Glomerular endothelial cell (primary cell): ENCODE measurements around the gene SMCHD1. TPM values are rescaled to one million over a fixed set of nuclear protein-coding genes. Genes with fewer than 3 reads are reported as not detected.

Source experiments
- DNase-seq: peaks from one replicate; pipeline ENCODE4 v3.0.0-alpha.2; 2011; ENCODE audit warnings: low read depth, low spot score; ENCODE audit errors: extremely low read depth
- total RNA-seq: library from RNA; depleted of rRNA; stranded (reverse); fragments of >200 nt; gene quantifications from 2 replicates; pipeline ENCODE4 v1.2.3, GENCODE V29; 2015

SMCHD1 gene
- 24.8 and 34.5 TPM in 2 replicates for total RNA-seq

DNA sequence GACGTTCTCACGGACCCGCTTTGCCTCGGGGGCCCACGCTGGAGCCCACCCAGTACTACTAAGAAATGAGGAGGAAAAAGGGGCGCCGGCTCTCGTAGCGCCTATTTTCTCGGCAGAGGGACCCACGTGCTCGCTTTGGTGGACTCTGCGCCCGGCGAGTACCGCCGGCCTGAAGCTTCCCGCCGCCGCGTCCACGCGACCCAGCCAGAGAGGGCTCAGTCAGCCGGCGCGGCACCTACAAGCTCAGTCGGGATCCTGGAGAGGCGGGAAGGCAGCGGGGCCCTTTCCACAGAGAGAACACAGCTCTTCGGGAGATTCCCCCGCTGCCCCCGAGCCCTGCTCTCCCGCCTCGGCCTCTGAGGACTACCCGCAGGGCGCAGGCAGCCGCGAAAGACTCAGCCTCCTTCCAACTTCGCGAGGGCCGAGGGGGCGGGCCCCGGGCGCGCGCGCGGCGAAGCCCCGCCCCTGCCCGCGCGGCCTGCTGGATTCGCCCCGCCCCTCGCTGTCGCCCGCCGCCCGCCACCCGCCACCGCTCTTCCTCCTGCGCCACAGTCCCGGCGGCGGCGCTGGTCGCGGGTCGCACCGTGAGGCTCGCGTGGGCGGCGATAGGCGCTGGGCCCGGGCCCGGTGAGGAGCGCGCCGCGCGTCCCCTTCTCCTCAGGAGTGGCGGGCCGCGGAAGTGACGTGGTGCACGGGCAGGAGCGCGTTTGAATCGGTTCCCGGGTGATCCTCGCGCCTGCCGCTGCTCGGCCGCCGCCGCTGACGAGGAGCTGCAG, at the start of gene SMCHD1:
Gene SMCHD1 (plus strand): TSS at position 549 of the 776 bp plus-strand sequence. CDS start 350 bp downstream, outside the sequence.
- no peak for DNase-seq

DNA sequence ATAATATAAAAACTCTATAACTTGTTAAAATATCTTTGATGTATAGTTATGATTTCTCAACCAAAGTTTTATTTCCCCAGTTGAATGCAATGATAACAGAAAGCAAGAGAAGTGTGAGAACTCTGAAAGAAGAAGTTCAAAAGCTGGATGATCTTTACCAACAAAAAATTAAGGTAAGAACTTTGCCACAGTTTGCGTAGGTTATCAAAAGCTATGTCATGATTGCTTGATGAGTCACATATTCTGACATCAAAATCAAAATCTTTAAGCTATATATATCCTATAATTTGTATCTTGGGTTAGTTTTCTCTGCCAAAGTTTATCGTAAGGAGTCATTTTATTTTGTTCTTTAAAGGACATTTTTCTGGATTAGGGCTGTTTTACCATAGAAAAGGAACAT, 49.2 kb upstream of the SMCHD1 start:
- no peak for DNase-seq

DNA sequence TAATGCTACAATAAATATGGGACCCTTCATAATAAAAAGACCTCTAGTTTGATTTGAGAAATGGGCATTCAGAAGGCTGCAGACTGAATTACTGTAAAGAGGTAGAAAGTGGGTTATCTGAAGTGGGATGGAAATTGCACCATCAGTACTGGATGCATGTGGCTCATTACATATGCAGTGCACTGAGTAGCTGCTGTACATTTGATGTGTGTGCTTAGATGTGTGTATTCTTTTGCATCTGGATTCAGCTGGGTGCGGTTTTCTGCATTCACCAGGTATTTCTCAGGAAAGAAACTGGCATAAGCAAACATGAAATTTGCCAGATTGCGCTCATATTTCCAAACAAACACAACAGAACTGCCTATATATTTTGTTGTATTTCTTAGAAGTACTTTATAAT, 45.9 kb upstream of the SMCHD1 start:
- DNase-seq, result no peak

DNA sequence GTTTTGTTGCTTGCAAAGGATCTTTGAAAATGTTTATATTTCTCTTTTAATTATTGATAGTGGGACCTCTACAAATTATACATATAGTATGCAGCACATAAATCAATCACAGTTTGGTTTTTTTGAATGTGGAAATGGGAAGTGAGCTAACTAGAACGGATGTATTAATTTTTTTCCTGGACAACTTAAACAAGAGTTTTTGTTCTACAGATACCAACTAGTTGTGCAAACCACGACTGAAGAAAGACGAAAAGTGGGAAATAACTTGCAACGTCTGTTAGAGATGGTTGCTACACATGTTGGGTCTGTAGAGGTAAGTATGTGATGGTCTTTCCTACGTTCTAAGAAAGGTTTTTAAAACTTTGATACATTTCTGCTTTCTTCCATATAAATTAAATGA, 45.0 kb upstream of the SMCHD1 start:
- no peak for DNase-seq

DNA sequence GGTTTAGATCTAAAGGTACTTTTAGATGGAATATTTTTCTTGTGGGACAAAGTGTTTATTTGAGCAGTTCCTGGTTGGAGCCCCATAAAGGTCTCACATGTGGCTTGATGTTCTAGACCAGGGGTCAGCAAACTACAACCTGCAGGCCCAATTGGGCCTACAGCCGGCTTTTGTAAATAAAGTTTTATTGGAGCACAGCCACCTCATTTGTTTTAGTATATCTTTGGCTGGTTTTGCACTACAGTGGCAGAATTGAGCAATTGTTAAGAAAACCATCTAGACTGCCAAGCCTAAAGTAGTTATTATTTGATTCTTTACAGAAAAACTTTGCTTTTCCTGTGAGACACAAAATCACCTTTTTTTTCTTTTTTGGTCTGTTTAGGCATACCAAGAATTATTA, 42.5 kb upstream of the SMCHD1 start:
- no peak for DNase-seq

DNA sequence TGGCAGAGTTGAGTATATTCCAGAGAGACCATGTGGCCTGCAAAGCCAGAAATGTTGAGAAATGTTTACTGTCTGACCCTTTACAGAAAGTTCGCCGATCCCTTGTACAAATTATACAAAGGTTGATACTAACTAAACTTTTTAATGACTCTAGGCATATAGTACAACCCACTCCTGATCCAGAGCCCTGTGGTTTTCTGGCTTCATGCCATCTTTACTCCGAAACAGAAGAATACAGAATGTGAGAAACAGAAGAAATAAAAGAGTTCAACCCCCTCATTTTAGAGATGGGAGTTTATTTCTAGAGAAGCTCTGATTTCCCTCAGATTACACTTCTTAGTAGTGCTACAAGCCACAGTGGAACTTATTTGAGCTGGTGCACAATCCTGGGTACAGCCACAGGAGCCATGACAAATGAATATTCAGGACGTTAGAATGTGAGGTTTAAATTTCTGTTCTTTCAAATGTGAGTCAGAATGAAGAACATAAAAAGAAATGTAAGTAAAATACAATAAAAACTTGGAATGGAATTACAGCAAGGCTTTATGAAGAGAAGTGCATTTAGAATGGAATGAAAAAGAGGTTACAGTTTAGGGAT, 38.0 kb upstream of the SMCHD1 start:
- DNase-seq, result no peak

DNA sequence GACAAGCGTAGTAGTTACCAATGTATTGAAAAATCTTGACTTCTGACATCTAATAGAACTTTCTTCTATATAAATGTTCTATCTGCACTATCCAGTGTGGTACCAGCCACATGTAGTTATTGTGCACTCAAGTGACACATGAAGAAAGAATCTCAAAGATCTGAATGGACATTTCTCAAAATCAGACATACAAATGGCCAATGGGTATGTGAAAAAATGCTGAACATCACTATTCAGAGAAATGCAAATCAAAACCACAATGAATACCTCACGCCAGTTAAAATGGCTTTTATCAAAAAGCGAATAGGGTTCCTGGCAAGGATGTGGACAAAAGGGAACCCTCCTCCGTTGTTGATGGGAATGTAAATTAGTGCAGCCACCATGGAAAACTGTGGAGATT, 37.5 kb upstream of the SMCHD1 start:
- no peak for DNase-seq

DNA sequence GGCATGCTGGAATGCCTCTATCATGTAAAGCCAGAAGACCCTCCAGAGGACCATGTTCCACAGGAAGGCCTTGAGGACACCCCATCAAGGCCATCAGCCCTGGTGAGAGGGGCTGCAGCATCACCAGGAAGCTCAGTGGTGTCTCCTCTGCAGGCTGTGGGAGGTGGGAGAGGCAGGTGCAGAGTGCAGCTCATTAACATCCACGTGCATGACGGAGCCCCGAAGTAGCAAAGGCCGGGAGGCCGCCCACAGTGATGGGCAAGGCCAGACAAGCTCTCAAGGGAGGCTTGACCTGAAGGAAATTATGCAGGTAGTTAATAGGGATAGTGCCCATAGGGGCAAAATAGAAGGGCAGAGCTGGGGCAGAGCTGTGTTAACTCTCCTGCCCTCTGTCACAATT, 30.3 kb upstream of the SMCHD1 start:
- no peak for DNase-seq

DNA sequence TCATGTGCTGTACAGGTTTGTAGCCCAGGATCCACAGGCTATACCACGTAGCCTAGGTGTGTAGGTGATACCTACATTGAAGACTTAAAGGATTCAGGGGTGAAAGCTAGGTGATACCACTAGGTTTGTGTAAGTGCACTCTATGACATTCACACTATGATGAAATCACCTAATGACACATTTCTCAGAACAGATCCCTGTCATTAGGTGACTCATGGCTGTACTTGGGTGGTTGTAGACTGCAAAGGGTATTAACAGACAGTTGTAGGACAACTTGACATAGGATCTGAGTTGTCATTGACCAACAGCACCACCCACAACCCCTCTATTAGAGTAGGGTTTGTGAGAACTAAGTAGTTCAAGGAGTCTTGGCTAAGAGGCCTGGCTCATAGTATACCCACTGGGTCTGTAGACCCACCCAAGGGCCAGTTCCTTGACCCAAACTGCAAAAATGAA, 27.7 kb upstream of the SMCHD1 start:
- DNase-seq, result no peak

DNA sequence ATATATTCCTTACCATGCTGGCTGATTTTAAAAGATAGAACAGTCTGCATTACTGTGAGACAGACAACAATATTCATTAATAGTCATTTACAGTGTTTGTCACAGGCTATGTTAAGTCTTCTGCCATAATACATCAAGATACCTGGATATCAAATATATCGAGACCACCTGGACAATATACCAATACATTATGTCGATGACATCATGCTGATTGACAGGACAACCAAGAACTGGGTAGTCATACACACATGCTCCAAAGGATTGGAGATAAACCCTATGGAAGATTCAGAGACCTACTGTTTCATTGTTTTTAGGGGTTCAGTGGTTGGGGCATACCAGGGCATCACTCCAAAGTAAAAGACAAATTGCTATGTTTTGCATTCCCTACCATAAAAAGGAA, 26.5 kb upstream of the SMCHD1 start:
- DNase-seq, result no peak

DNA sequence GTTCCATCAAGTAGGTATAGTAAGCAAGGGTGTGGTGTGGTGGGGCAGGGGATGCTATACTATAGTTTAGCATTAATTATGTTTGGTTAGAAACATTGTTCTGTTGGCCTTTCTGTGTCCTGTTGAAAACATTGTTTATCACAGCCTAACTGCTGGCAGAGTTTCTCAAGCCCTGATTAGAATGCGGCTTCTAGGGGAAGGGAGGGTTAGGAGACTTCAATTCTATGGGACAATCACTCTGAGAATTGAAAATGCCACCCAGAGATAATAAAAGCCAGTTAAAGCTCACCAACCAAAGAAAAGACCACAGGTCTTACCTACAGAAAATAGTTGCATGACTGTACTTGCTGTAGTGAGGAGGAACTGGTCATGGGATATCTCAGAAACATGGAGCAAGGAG, 19.9 kb upstream of the SMCHD1 start:
- no peak for DNase-seq

DNA sequence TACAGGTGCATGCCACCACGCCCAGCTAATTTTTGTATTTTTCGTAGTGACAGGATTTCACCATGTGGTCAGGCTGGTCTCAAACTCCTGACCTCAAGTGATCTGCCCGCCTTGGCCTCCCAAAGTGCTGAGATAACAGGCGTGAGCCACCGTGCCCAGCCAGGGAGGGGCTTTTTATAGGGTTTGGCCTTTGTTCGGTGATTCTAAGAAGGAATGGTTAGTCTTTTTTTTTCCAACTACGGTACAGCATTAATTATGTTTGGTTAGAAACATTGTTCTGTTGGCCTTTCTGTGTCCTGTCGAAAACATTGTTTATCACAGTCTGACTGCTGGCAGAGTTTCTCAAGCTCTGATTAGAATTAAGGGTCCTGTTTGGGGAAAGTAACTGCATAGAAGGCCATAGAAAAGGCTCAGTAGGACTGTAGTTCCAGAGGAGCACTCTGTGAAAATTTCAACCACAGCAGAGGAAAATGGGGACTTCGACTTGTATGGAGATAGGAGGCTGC, 19.3 kb upstream of the SMCHD1 start:
- no peak for DNase-seq

DNA sequence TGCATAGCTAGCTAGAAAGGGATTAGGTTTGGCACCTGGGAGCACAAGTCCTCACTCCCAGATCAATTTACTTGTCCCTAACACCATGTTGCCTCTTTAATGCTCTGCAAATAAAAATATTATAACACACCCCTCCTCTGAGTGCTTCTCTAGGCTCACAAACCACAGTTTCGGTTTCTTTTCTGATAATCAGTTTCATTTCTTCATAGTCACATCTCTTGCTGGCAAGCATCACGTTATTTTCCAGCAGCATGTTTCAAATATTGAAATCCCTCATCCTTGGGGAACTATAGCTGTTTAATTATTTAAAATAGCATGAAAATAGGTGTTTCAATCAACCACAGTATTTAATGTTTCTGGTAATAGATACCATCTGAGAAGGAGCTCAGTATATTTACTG, 13.9 kb upstream of the SMCHD1 start:
- DNase-seq, result no peak

DNA sequence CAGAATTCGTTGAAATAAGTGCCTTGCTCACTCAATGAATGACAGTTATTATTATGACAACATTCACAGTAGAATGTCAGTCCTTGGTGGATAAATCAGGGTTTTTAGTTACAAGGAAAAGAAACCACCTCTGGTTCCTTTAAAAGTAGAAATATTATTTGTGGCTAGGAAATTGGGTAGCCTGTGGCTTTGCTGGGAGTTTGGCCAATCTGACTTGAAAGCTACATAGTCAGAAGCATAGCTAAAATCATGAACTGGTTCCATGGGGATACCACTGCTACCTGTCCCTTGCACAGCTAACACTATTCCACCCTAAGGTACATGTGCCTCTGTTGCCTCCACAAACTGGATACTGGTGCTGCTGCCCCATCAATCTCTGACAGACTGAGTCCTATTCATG, 12.8 kb upstream of the SMCHD1 start:
- DNase-seq, result no peak

DNA sequence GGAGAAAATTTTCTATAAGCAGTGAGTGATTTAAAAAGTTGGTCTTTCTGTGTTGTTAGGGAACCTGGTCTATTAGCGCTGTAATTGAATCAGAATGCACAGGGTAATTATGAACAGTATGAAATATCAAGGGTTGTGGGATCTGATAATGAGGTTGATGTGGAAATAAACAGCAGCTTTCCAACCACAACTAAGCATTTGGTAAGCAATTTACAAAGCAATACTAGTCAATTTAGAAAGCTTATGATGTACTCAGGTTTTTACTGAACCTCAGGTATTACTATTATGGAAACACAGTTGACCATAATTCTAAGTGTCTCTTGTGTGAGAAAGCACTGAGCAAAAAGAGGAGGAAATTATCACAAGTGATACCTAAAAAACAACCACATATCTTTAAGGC, 11.0 kb upstream of the SMCHD1 start:
- no peak for DNase-seq

DNA sequence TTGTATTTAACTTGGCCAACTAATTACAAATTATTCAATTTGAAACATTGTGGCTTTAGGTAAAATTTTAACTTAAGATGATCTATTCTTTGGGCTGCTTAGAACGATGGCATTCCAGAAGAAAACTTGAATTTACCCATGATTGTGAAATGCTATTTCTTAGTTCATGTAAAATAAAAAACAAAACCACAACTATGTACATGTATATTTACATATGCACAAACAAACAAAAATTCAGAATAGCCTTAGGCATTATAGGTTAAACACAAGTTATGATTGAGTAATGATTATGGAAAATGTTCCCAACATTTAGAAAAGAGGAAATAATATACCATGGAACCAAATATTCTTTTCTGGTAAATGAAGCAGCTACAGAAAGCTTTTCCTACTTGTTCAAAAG, 3.5 kb upstream of the SMCHD1 start:
- no peak for DNase-seq

DNA sequence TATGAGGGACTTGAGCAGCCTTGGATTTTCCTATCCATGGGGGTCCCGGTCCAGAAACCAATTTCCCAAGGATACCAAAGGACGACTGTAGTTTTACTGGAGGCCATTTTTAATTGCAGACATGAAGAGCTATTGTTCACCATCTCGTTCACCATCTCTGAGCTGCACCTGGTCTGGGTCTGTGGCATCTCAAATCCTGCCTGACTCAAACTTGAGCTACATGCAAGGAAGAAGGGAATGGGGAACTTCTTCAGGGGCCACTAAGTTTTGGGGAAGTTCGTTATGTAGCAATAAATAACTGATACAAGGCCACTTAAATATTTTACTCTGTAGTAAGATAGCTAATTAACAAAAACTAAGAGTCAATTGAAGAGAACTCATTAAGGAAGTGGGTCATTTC, 2.1 kb upstream of the SMCHD1 start:
- no peak for DNase-seq

DNA sequence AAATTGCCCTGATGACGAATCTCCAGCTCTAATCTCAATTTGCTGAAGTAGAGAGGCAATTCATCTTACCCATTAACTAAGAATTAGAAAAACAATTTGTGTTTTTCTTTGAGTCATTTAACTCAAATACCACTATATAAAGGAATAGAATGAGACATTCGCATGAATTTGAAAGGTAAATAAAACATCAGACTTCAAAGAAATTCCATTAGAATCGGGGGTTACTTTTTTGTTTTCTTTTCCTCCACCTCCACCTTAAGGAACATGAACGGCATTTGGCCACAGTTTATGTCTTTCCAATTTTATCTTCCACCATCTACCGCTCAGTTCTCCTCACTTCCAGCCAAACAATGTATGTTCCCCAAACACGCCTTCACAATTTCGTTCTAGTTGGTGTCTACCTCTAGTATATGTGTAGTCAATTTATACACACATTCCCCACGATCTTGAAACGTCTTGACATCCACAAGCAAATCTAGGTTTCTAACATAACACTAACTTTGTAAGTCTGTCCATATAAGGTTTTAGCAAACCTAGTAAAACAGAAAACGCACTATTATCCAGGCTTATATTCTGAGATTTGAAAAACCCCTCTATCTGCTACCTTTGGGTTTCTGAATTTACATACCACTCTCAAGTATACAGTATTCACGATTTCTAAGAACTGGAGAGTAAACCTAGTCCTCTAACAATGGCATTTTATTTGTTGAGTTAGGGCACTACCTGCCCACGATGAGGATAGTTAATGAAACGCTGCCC, 1.2 kb upstream of the SMCHD1 start:
- DNase-seq, result no peak

DNA sequence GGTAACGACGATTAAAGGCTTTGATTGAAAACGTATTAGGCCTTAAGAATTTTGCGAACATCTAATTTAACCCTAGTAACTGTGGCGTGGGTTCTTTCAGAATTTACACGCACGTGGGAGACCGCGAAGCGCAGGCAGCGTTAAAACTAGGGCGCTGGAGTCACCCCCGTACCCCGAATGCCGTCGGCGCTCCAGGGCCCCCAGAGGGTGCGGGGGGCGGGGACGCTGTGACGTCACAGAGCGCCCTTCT, 673 bp upstream of the SMCHD1 start:
- DNase-seq, result no peak

DNA sequence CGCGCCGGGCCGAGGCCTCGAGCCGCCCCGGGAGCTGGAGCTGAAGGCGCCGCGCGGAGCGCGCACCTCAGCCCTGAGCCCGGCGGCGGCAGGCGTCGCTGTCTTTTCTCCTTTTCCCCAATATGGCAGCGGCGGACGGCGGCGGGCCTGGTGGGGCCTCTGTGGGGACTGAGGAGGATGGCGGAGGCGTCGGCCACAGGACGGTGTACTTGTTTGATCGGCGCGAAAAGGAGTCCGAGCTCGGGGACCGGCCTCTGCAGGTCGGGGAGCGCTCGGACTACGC, 369 bp downstream of the SMCHD1 start:
- no peak for DNase-seq

DNA sequence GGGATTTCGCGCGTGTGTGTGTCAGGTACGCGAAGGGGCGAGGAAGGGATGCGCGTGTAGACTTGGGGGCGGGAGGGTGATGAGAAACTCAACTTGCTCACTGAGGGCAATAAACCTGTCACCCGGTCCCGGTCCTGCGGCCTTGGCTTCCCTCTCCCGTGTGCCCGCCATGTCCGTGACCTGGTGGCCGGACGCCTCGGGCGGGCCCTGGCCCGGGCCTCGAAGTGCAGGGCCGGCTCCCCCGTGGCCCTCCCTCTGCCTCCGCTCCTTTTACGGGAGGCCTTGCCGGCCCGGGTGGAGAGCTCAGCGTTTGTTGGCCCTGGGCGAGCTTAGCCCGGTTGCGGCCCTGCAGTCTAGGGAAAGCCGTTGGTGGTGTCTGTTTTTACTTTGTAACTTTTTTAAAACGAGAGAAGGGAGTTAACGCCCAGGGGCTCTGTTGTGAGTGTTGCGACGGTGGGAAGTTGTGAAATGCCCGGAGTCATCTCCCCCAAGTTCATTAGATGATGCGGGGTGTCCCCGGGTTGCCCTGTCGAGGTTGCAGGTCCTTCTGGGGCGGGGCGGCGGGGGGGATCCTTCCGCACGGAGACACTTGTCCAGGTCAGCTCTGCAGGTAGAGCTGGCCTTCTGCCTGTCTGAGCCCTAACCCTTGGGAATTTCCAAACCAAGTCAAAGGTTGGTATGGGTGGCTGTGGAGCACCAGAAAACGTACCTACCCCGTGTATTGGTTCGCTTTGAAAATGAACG, 883 bp downstream of the SMCHD1 start:
- DNase-seq, result no peak
